ENCODE measurements around the gene FAM171A1.

FAM171A1 gene

DNA sequence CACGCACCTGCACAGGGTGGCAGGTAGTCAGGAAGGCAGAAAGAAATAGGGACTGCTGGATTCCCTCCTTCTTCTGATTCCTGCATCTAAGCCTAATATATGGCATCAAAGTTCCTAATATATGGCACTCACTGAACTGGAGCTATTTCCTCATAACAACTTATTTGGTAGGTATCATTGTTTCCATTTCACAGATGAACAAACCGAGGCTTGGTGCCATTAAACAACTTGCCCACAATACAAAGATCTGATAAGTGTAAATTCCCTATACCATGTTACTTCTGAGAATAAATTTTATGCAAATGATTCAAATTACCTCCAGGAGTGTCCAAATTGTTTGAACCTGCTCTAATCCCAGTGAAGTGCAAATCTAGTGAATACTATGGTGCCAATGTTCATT lies 2.1 kb upstream of the FAM171A1 start:
- no peak overlapping the region for H3K4me3 ChIP-seq (ENCODE audit: low read depth, low read length)
- no peak for DNase-seq (ENCODE audit: low read depth)
- TF ChIP-seq, protein P1, sequence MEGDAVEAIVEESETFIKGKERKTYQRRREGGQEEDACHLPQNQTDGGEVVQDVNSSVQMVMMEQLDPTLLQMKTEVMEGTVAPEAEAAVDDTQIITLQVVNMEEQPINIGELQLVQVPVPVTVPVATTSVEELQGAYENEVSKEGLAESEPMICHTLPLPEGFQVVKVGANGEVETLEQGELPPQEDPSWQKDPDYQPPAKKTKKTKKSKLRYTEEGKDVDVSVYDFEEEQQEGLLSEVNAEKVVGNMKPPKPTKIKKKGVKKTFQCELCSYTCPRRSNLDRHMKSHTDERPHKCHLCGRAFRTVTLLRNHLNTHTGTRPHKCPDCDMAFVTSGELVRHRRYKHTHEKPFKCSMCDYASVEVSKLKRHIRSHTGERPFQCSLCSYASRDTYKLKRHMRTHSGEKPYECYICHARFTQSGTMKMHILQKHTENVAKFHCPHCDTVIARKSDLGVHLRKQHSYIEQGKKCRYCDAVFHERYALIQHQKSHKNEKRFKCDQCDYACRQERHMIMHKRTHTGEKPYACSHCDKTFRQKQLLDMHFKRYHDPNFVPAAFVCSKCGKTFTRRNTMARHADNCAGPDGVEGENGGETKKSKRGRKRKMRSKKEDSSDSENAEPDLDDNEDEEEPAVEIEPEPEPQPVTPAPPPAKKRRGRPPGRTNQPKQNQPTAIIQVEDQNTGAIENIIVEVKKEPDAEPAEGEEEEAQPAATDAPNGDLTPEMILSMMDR (IDR thresholded peaks at IDR 0.05; ENCODE audit: low read depth, low read length, missing control alignments) = no peak

DNA sequence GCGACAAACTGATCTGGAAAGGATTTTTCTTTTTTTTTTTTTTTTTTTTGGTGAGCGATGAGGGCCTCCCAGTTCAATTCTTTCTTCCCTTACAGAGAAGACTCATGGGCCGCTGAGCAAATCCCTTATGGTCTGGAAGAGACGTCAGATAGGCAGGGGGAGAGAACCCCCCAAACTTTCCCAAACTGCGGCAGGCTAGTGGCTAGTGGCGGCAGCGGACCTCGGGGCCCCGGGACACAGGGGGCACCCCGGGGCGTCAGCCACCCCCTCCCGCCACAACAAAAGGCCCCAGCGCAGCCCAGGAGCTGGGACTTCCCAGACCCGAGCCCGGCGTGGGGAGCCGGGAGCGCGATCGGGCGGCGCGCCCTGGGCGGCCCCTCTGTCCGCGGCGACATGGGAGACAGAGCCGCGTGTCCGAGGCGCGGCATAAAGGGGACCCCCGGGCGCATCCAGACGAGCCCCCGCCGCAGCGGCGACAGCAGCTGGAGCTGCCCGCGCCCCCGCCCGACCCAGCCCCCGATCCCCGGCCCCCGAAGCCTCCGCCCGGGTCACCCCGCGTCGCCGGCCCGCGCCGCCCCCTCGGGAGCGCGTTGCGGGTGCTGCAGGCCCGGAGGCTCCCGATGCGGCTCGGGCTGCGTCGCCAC lies 755 bp downstream of the FAM171A1 start:
- H3K4me3 ChIP-seq (ENCODE audit: low read depth, low read length) = no peak overlapping the region
- TF ChIP-seq, protein P1 (IDR thresholded peaks at IDR 0.05; ENCODE audit: low read depth, low read length, missing control alignments) = no peak
- DNase-seq (ENCODE audit: low read depth) = no peak

DNA sequence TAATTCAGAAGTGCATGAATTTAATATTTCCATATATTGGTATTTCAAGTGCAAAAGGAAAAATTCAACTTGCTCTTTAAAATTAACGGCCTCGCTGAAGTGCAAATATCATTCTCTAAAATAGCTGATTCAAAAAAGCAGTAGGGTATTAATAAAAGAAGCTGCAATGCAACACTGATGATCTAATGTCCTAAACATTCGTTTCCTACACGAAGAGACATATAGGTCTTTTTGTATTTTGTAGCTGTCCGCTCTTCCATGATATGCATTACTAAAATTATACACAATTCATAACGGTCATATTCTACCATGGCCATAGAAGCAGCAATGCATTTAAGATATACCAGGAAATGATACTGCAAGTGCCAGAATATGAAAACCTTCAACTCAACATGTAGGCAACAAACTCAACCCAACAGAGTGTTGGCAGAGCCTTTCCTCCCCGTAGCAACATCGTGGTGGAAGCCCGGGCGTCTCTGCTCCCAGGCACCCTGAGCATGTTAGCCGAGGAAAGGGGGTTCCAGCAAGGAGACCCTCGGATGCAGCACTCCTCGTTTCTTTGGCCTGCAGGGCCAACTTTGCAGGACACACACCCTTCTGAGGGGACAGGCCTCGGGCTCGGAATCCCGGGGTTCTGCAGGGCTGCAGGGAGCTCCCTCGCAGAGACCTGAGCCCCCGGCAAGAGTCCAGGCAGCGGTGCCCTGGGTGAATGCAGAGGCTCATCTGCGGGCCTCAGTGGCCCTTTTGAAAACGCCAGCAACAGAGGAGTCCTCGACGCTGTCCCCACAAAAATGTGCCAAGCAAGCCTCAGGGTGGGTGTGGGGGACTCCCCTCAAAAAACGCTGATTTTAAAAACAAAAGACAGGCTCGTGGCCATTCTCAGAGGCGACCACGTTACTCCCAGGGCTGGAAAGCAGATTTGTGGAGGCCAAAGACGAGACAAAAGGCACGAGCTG lies 1.6 kb downstream of the FAM171A1 start:
- TF ChIP-seq, protein P1 (IDR thresholded peaks at IDR 0.05; ENCODE audit: low read depth, low read length, missing control alignments) = no peak
- no peak overlapping the region for H3K4me3 ChIP-seq (ENCODE audit: low read depth, low read length)
- no peak for DNase-seq (ENCODE audit: low read depth)

DNA sequence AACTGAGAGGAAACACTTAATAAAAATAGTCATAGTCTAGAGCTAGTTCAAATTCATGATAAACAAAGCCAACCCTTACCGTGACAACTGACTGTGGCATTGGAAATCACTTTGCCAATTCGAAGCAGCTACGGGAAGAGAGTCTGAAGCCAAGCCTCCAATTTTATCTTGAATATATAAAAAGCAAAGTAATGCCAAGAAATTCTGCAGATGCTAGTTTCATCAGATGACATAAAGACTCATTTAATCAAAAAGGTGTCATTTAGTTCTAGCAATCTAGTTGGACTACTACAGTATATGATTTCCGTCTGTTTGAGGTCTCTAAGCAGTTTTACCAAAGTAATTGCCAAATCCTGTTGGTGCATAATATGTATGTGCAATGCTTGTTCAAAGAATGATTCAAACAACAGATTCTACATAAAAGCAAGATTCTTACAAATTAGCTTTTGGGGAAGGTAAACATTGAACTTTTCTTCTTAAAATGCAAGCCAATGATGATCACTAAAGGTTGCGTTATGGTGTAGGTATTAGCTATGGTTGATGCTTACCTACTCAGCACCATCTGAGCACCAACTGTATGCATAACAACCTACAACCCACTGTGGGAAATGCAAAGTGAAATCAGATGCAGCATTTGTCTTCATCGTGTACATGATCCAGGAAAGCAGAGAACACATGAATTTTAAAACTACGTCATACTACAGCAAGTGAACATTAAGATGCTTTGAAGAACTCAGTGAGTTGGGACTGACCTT lies 2.8 kb downstream of the FAM171A1 start:
- H3K4me3 ChIP-seq (ENCODE audit: low read depth, low read length) = no peak overlapping the region
- TF ChIP-seq, protein P1 (IDR thresholded peaks at IDR 0.05; ENCODE audit: low read depth, low read length, missing control alignments) = no peak

DNA sequence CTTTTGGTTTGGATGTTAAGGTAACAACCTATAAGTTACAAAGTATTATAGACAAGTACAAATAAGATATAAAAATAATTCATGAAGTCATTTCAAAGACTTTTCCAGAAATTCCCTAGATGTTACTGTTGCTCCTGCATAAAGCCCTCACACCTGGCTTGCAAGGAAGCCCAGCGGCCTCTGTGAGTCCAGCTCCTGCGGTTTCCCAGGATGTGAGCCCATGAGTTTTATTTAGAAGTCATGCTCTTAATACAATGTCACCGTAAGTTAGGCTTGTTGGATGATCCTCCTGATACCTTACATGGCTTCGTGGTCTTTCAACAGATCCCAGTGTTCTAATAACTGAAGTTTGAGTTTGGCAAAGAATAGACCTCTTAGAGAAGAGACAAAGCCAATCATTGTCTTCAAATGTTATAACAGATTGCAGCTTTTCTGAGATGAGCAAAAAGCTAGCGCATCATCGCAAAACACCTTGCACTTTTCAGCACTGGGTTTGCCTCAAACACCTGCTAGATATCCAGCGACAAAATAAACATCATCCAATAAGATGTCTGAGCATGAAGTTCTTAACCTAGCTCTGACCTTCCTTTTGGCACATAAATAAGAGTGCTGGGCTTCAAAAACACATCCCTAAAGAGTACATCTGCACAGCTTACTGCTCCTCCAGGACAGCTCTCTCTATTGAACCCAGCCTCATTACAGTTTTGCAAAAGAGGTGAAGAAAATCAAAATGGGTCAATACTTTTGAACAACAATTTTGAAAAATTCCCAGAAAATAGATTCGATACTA lies 3.6 kb downstream of the FAM171A1 start:
- DNase-seq (ENCODE audit: low read depth) = no peak
- TF ChIP-seq, protein P1 (IDR thresholded peaks at IDR 0.05; ENCODE audit: low read depth, low read length, missing control alignments) = no peak
- H3K4me3 ChIP-seq (ENCODE audit: low read depth, low read length) = no peak overlapping the region

More for the DNA sequence above, 2.8 kb downstream of the FAM171A1 start:
- no peak for DNase-seq (ENCODE audit: low read depth)

DNA sequence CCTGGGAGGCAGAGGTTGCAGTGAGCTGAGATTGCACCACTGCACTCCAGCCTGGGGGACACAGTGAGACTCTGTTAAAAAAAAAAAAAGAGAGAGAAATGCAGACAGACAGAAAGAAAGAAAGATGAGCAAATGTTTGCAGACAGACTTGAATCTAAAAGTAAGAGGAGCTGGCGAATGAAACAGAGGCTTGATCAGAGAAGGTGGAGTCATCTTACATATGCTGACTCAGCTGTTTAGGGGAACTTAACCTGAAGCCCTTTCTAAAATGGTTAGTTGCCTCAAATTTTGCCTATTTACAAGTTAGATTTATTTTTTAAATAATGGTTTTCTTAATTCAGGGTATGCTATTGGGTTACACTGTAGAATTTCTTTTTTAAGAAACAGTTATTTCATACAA lies 5.4 kb downstream of the FAM171A1 start:
- H3K4me3 ChIP-seq (ENCODE audit: low read depth, low read length) = no peak overlapping the region
- TF ChIP-seq, protein P1 (IDR thresholded peaks at IDR 0.05; ENCODE audit: low read depth, low read length, missing control alignments) = no peak
- no peak for DNase-seq (ENCODE audit: low read depth)
